GM12801 (cell line): ENCODE data around the gene PYROXD2.

ENCODE experiments used
- CTCF ChIP-seq: IDR thresholded peaks from one replicate; pipeline ENCODE4 v1.5.1; 2011; ENCODE audit warnings: control low read depth; ENCODE audit not compliant: insufficient read length; ENCODE audit errors: extremely low read depth

Gene PYROXD2

GRCh38 chr10:98414932-98415730 lies at the start of gene PYROXD2:
Gene PYROXD2 (minus strand): TSS chr10:98415182. CDS start chr10:98415135, 47 bp downstream.
- no peak for TF ChIP-seq CTCF

- no peak for TF ChIP-seq CTCF
Observed at GRCh38 chr10:98463976-98464754, 49.2 kb upstream of the PYROXD2 start.

GRCh38 chr10:98463016-98463415 lies 48.0 kb upstream of the PYROXD2 start:
- no peak for TF ChIP-seq CTCF

- no peak for TF ChIP-seq CTCF
Observed at GRCh38 chr10:98461500-98461842, 46.5 kb upstream of the PYROXD2 start.

- TF ChIP-seq CTCF, result no peak
Observed at GRCh38 chr10:98460837-98461499, 46.0 kb upstream of the PYROXD2 start.

GRCh38 chr10:98458809-98459784 lies 44.1 kb upstream of the PYROXD2 start:
- TF ChIP-seq CTCF, result no peak

- no peak for TF ChIP-seq CTCF
Observed at GRCh38 chr10:98457721-98458120, 42.7 kb upstream of the PYROXD2 start.
